T follicular helper cell (primary cell): ENCODE data around the gene VMAC.
A peak's percentile ranks its signal among the peaks of the same experiment; 100 is the strongest.
"Not testable (repeated sequence)": the region's sequence is repeated elsewhere in the genome, so short reads cannot be mapped to it uniquely, and the experiment has no call there.

Experiments
- DNase-seq: peaks from one replicate; pipeline ENCODE4 v3.0.0-alpha.2; 2020; ENCODE audit warnings: low read depth

VMAC gene

GRCh38 chr19:5884065-5884811 is 20.4 kb upstream of the VMAC start:
- DNase-seq, result not testable (repeated sequence)

GRCh38 chr19:5889288-5889971 is 15.2 kb upstream of the VMAC start:
- DNase-seq, result no peak

DNA sequence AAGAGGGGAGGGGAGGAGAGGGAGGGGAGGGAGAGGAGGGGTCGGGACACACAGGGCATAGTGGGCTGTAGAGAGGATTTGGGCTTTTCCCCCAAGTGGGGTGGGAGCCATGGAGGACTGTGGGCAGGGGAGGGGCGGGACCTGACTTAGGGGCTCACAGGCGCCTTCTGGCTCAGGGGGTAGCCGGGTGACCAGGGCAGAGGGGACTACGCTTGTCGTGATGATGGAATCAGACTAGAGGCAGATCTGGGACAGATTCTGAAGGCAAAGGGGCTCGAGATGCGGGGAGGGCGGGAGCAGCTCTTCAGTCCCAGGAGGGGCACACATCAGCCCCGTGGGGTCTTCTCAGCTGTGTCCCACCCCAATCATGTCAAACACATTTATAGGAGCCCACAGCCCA is 14.6 kb upstream of the VMAC start:
- DNase-seq, result no peak

DNA sequence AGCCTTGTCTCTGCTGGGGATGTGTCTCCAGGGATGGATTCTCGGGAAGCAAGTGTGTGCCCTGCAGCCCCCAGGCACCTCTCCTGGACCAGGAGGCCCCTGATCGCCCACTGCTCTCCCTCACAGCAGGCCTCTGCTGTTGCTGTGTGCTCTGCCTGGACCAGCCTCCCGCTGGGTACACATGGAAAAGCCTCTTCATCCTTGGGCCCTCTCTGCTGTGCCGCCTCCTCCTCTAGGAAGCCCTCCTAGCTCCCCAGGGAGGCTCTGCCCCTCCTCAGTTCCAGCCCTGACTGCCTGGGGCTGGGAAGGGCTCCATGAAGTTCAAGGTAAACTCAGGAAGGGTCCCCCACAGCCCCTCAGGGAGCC is 13.1 kb upstream of the VMAC start:
- no peak for DNase-seq

DNA sequence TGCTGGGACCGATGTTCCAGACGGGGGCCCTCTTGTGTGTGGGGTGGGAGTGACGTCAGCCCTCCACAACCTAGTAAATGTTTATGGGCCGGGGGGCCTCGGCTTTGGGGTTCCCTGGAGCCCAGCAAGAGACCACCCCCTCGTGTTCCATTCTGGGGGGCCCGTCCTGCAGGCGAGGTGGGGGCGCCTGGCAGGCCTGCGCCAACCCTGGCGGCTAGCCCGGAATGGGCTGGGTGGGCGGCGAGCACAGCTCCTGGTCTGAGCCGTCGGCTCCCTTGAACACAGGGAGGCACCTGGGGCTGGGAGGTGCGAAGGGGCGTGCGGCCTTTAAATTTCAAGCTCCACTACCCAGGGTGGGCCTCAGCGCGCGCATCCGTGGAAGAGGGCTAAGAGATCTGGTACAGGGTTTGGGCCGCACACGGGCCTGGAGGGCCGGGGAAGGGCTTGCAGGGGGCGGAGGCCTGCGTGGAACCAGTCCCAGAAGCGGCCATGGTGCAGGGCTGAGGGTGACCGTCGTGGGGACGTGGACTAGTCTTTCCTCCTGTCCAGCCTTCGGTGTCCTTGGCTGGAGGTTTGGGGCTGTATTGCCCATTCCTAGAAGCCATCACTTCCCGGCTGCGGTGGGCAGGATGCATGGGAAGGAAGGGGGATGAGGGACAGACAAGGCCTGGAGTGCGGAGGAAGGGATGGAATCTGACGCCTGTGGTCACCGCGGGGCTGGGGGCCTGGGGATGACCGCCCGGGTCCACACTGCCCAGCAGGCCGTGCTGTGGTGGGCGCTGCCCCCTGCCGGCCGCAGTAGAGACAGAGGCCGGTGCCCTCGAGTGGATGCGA is 12.5 kb upstream of the VMAC start:
- no peak for DNase-seq

- DNase-seq, result no peak
These were observed 11.8 kb upstream of the VMAC start for GRCh38 chr19:5892772-5893275.

- no peak for DNase-seq
These were observed 11.3 kb upstream of the VMAC start for GRCh38 chr19:5893296-5893903.

GRCh38 chr19:5893907-5894703 is 10.6 kb upstream of the VMAC start:
- DNase-seq, result no peak

DNA sequence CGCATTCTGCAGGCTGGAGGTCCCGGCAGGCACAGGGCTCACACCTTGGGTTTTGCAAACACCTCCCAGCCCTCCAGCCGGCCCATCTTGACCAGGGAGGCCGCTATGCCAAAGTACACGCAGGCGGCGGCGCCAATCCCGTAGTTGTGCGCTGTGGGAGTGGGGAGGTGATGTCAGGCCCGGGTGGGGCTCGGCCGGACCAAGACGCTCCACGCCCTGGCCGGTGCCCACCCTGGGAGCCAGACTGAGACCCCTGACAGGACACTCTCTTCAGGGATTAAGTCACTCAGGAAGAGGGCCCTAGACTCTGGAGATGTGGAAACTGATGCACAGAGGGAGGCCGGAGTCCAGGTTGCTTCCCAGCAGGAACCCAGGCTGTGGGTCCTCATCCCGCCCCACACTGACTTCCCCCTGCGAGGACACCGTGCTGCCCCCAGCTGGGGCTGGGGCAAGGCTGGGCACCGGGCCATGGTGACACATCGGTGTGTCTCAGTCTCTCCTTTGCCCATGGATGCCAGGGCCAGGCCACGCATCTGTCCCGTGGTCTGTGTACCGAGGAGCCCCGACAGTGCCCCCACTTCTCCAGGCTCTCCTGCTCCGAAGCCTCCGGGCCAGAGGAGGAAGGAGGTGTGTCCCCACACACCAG is 9.8 kb upstream of the VMAC start:
- no peak for DNase-seq

- no peak for DNase-seq
These were observed 9.3 kb upstream of the VMAC start for GRCh38 chr19:5895409-5895808.

- DNase-seq, result no peak
These were observed 8.8 kb upstream of the VMAC start for GRCh38 chr19:5895890-5896289.

- DNase-seq, result no peak
These were observed 8.2 kb upstream of the VMAC start for GRCh38 chr19:5896365-5897076.

DNA sequence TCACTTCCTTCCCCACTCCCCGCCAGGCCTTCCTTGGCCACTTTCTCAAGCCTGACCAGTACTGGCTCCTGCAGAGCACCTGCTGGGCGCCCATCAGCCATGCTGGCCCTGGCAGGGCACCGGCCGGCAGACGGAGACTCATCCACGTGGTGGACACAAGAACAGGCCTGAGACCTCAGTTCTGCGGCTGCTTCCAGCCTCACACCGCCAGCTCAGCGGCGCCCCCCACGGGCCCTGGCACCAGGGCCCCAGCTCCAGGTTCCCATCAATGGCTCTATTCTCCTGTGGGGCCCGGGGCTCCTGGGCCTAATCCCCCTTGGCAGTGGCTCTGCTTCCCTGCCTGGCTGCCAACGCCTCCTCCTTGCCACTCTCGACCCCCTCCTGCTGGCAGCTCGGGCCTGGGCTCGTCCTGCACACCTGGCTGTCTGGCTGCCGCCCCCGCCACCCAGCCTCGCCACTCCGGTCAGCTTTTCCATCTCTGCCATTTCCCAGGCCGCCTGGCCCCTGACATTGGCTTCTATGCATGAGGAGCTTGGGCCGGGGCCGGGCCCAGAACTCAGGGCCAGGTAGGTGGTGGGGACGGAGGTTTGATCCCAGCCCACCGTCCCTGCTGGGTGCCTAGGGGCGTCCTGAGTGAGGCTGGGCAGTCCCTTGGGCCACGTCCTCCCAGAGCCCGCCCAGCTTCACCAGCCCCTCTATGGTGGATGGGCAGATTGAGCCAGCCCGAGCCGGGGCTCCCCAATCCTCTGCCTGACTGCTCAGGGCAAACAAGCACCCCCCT is 7.3 kb upstream of the VMAC start:
- no peak for DNase-seq

DNA sequence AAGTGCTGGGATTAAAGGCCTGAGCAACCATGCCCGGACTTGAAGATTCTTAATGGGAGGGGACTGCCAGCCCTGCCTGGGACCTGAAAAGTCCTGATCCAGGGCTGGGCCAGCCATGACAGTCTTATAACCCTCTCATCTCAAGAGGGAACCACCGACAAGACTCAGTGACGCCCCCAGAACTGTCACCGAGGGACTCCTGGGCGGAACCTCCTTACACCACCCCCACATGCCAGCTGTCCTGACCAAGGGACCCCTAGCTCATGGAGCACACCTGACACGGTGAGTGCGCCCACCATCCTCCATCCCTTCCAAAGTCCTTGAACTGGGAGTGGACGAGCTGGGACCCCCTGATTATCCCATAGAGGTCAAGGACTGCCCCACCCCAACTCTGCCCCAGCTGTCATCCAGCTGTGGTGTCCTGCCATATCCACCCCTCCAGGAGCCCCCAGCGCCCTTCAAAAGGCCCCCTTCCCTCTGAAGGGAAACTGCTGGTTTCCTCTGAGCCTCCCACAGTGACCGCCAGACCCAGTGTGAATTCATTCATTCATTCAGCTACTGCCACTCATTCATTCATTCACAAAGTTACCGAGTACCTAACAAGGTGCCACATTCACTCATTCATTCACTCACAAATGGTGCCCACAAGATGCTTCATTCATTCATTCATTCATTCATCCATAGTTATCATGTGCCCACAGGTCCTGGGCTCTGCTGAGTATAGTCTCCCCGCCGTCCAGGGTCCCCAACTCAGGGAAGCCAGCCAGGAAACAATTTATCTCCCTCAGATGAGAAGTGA is 4.7 kb upstream of the VMAC start:
- no peak for DNase-seq

DNA sequence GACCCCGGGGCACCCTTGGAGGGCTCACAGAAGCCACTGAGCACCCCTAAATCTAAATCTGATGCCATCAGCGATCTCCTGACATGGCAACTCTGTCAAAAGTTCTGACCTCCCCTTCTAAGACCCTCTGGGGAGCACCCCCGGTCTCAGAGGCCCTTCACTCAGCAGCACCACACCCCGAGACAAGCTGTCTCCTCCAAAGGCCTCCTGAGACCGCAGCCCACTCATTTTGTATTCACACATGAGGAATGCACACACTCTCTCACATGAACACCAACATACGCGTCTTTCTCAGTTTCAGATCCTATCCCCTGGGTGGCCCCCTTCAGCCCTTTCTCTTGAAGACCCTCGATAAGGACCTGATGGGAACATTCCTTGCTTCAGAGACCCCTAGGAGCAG is 3.7 kb upstream of the VMAC start:
- no peak for DNase-seq

- DNase-seq, result no peak
These were observed 1.5 kb upstream of the VMAC start for GRCh38 chr19:5903056-5903623.

- peak; percentile 96 for DNase-seq
These were observed 884 bp upstream of the VMAC start, which contains the start of gene NDUFA11 for GRCh38 chr19:5903624-5904351. Gene NDUFA11, minus strand, starts transcription at chr19:5903790. Its CDS starts 82 bp downstream, at chr19:5903708.
